Ammon's horn (tissue), 1 donor: Measurements from ENCODE around the gene KRT26.

Experiments used
- DNase-seq: peaks from one replicate; pipeline ENCODE4 v3.0.0-alpha.2; 2016; ENCODE audit warnings: low spot score

Gene KRT26

GRCh38 chr17:40726919-40727318 is 45.1 kb downstream of the KRT26 start:
- DNase-seq = no peak

GRCh38 chr17:40724656-40725055 is 47.3 kb downstream of the KRT26 start:
- no peak for DNase-seq

- DNase-seq = no peak
Observed at GRCh38 chr17:40722241-40722640, 49.8 kb downstream of the KRT26 start.

GRCh38 chr17:40720899-40721298 is 51.1 kb downstream of the KRT26 start:
- no peak for DNase-seq

GRCh38 chr17:40718930-40719329 is 53.1 kb downstream of the KRT26 start:
- DNase-seq = no peak

- no peak for DNase-seq
Observed at GRCh38 chr17:40717776-40718175, 54.2 kb downstream of the KRT26 start.
